Spinal cord (tissue), 10 donors: ENCODE results near the gene EPHB2. TPM values are rescaled to one million over a fixed set of nuclear protein-coding genes. Genes with fewer than 3 reads are reported as not detected.
A peak's percentile ranks its signal among the peaks of the same experiment; 100 is the strongest.

Source experiments
- DNase-seq, 6 donors: peaks; one replicate each; pipeline versions ENCODE4 v3.0.0 to v3.0.0-alpha.2; 2013 to 2015; ENCODE audit warnings: low spot score in 6 of 6, low read depth in 4 of 6
- H3K27ac ChIP-seq: one replicate; pipeline ENCODE4 v1.5.1; 2013; ENCODE audit warnings: low read depth, low read length, control low read depth
- H3K27me3 ChIP-seq: one replicate; pipeline ENCODE4 v1.6.1; 2013; ENCODE audit warnings: low read length; ENCODE audit not compliant: control insufficient read depth, insufficient read depth
- H3K36me3 ChIP-seq: one replicate; pipeline ENCODE4 v1.6.1; 2013; ENCODE audit warnings: low read length; ENCODE audit not compliant: control insufficient read depth, insufficient read depth
- H3K4me1 ChIP-seq: one replicate; pipeline ENCODE4 v1.6.1; 2013; ENCODE audit warnings: low read length; ENCODE audit not compliant: control insufficient read depth, insufficient read depth
- H3K4me3 ChIP-seq: one replicate; pipeline ENCODE4 v1.5.1; 2013; ENCODE audit warnings: low read depth, low read length, control low read depth
- H3K9me3 ChIP-seq: one replicate; pipeline ENCODE4 v1.6.1; 2013; ENCODE audit warnings: low read length; ENCODE audit not compliant: control insufficient read depth, insufficient read depth
- WGBS: methylation state at CpG from one replicate; pipeline ENCODE4 v1.1.5; 2013; ENCODE audit warnings: missing lambda C conversion rate; ENCODE audit not compliant: insufficient coverage; 5-methylcytosine and 5-hydroxymethylcytosine counted together
- polyA plus RNA-seq, 2 donors: library from polyadenylated mRNA; unstranded; fragments of 120-200 nt; gene quantifications; one replicate each; pipeline ENCODE4 v1.2.1, GENCODE V29; 2013; ENCODE audit not compliant: insufficient read length in 2 of 2
- total RNA-seq, 2 donors: library from RNA; depleted of rRNA in 1 of 2; stranded (reverse); fragments of 120-200 nt in 1 of 2; fragments of >200 nt in 1 of 2; gene quantifications; one replicate each; pipeline versions ENCODE4 v1.2.3 to v1.2.4, GENCODE V29; 2013 to 2014
- donor health status: healthy.

EPHB2 gene
- total and polyA plus RNA-seq, 4 donors = 22.2 to 44.4 (median 33.3) TPM

DNA sequence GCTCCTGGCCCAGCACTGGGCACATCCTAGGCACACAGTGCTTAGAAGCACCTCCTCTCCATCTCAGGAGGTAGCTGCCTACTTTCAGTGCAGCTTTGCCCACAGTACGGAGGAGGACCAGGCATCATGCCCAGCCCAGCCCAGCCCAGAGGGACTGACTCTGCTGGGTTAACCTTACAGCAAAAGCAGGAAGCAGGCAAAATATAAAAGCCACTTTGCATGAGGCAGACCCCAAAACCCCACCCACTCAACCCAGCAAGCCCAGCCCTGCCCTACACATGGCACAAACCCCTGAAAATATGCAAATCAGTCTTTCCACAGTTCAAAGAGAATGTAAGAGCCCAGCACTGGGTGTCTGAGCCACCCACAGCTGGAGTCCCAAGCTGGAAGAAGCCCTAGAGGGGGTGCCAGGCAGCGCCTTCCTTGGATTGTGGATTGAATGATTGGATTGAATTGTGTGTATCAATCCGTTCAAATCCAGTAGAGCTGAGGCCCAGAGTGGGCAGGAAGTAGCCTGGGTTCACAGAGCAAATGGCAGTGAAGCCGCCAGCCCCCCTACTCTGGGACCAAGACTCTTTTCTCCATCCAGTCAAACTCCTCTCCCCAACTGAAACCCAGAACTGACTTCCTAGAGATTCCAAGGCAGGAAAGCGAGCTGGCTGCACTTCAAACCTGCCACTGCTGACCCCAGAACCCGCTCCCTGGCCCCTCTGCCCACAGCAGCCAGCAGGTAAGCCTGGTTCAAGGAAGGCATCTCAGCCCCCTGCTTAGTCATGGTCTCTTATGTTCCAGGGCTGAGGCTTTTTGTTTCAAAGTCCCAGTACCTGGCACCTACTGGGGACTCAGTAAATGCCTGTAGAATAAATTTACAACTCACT, 144.3 kb downstream of the EPHB2 start:
- WGBS = 75% methylated on average over 5 of the region's 6 CpGs
- no peak overlapping the region for H3K27ac ChIP-seq

DNA sequence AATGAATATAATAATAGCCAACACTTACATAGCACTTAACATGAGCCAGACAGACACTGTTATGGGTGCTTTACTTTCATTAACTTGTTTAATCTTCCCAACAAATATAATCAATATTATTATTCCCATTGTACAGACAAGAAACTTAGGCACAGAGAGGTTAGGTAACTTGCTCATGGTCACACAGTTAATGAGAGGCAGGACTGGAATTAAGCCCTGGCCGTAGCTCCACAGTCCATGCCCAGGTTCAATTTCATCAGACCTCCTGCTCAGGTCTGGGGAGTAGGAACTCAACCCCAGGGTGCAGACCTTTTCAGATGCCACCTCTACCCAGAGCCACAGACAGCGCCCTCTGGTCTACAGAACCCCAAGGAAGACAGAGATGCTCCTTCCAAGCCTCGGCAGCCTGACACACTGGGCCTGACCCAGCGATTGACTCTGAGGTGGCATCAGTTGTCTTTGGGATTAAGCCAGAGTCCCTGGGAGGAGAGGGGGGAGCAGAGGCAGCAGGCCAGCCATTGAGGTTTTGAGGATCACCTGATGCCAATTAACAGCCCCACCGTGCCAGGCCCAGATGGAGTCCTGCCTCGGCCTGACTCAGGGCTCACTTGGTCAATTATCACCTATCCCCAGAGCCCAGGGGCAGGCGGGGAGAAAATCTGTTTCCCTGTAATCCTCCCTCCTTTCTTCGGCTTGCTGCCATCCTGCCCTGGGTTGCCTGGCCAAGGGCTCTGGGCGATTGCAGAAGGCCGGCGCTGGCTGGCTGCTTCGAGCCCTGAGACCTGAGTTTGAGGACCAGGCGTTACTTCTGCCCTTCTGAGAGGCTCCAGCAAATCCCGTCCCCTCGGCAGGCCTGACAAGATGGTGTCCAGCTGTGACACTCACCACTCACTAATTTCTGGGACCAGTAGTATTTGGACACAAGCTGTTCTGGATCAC, 145.3 kb downstream of the EPHB2 start:
- H3K27ac ChIP-seq = no peak overlapping the region

More for the DNA sequence above, 144.3 kb downstream of the EPHB2 start:
- Histone ChIP-seq H3K4me3 (no peak overlapping the region), H3K27me3 (no peaks in the 10 kb centered on the region), H3K4me1 (peaks cover 31% of the 10 kb centered on the region), H3K9me3 (no peaks in the 10 kb centered on the region), H3K36me3 (peaks cover 14% of the 10 kb centered on the region)
- no peak for DNase-seq

DNA sequence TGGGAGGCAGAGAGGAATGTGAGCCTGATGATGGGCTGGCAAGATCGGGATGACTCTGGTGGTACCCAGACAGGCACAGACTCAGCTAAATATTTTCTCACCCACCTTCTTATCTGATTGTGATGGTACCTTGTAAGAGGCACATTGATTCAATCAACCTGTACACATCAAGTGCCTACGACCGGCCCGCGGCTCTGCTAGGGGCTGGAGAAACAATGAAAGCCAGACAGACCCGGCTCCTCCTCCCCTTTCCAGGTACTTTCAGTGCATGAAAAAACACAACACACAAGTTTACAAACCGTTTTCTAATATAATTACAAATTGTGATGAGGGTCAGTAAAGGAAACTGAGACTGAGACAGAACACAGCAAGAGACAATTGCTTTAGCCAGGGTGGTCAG, 147.0 kb downstream of the EPHB2 start:
- H3K4me1 ChIP-seq = peaks cover 31% of the 10 kb centered on the region
- no peaks in the 10 kb centered on the region for H3K27me3 ChIP-seq
- H3K4me3 ChIP-seq = no peak overlapping the region
- no CpG with 5 or more reads among the region's 7 CpGs for WGBS
- no peak for DNase-seq
- H3K36me3 ChIP-seq = peaks cover 17% of the 10 kb centered on the region
- H3K9me3 ChIP-seq = no peaks in the 10 kb centered on the region
- H3K27ac ChIP-seq = no peak overlapping the region

More for the DNA sequence above, 145.3 kb downstream of the EPHB2 start:
- peaks cover 26% of the 10 kb centered on the region for H3K4me1 ChIP-seq
- no peak overlapping the region for H3K4me3 ChIP-seq
- H3K36me3 ChIP-seq = peaks cover 13% of the 10 kb centered on the region
- peak in 1 of 6 donors; percentile 65 for DNase-seq
- no peaks in the 10 kb centered on the region for H3K27me3 ChIP-seq
- H3K9me3 ChIP-seq = no peaks in the 10 kb centered on the region
- WGBS = 61% methylated on average over 12 of the region's 15 CpGs

DNA sequence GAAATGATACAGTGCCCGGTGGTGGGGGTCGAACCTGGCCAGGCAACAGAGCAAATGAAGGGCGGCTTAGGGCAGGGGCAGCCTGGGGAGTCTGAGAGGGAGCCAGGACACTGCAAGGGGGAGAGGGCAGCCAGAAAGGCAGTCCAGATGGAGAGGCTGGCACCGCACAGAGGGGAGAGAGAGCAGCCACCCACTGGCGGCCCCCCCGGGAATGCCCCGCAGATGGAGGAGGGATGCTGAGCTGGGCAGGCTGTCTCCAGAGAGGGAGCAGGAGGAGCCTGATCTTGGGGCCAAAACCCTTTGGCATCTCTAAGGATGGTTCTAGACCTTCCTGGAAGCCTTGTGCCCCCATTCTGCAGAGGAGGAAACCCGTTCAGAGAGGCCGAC, 149.8 kb downstream of the EPHB2 start:
- peaks cover 35% of the 10 kb centered on the region for H3K36me3 ChIP-seq
- H3K27me3 ChIP-seq = no peaks in the 10 kb centered on the region
- H3K9me3 ChIP-seq = no peaks in the 10 kb centered on the region
- WGBS = 79% methylated on average over 8 of the region's 9 CpGs
- H3K4me1 ChIP-seq = peaks cover 20% of the 10 kb centered on the region
- no peak overlapping the region for H3K4me3 ChIP-seq
- DNase-seq = no peak
- H3K27ac ChIP-seq = no peak overlapping the region

DNA sequence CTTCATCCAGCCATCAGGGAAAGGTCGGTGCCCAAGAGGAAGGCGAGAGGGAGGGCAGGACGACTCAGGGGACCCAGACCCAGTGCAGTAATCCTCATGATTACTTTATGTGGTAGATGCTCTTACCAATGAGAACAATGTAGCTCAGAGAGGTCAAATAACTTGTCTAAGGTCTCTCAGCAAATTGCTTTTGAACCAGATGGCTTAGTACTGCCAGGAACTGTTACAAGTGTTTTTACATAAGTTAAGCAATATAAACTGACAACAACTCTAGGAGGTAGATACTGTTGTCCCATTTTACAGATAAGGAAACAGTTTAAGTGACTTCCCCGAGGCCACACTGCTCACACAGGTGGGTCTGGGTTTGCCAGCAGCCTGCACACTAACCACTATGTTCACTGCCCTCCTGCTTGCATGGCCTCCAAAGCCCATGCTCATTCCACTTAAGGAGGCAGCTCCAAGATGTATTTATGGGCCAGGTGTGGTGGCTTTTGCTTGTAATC, 150.3 kb downstream of the EPHB2 start:
- Histone ChIP-seq H3K27ac (no peak overlapping the region), H3K36me3 (peaks cover 40% of the 10 kb centered on the region), H3K9me3 (no peaks in the 10 kb centered on the region), H3K4me1 (peaks cover 18% of the 10 kb centered on the region), H3K27me3 (no peaks in the 10 kb centered on the region), H3K4me3 (no peak overlapping the region)
- WGBS = 96% methylated on average over 4 of the region's 4 CpGs
- DNase-seq = no peak

DNA sequence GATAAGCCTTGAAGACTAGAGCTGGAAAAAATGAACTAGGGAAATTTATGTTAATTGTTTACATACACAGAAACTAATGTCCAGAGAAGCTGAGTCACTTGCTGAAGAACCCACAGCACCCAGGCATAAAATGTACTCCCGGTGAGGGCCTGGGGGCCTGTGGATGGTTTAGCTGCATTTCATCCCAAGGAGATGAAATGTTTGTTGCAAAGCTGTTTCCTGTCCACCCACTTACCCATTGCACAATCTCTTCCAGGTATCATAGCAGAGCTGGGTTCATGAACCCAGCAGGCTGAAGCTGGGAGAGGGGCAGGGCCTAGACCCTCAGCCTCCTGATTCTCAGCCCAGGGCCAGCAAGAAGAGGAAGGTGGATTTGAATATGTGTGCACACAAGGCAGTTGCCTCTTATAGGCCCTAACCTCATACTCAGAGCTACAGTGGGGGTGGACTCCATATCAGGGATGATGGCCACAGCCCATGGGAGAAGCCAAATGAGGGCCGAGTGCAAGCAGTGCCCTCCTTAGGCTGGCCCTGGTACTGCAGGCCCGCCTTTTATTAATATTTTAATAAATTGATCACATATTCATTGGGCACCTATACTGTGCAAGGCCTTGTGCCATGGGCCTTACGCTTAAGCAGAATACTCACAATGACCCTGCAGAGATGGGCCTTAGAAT, 151.3 kb downstream of the EPHB2 start:
- H3K9me3 ChIP-seq = no peaks in the 10 kb centered on the region
- DNase-seq = peak in 2 of 6 donors; percentile 40 to 60
- H3K4me1 ChIP-seq = peaks cover 12% of the 10 kb centered on the region
- WGBS = no CpG with 5 or more reads among the region's 4 CpGs
- no peaks in the 10 kb centered on the region for H3K27me3 ChIP-seq
- no peak overlapping the region for H3K4me3 ChIP-seq
- peaks cover 50% of the 10 kb centered on the region for H3K36me3 ChIP-seq
- H3K27ac ChIP-seq = no peak overlapping the region

DNA sequence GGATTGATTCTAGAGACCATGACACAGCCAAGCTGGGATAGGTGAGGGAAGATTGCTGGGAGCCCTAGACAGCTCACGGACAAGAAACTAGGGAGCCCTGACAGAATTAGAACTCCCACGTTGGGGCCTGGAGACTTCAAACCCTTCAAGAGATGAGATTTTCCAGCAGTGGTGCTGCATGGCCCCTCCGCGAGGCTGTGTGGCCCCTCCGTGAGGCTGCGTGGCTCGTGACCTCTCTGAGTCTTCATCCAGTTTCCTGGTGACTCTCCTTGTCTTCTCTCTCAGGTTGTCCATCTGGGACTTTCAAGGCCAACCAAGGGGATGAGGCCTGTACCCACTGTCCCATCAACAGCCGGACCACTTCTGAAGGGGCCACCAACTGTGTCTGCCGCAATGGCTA, 152.1 kb downstream of the EPHB2 start:
- Histone ChIP-seq H3K36me3 (peaks cover 56% of the 10 kb centered on the region), H3K4me1 (peaks cover 12% of the 10 kb centered on the region), H3K27ac (no peak overlapping the region), H3K9me3 (no peaks in the 10 kb centered on the region), H3K27me3 (no peaks in the 10 kb centered on the region), H3K4me3 (no peak overlapping the region)
- 93% methylated on average over 8 of the region's 9 CpGs for WGBS
- no peak for DNase-seq

DNA sequence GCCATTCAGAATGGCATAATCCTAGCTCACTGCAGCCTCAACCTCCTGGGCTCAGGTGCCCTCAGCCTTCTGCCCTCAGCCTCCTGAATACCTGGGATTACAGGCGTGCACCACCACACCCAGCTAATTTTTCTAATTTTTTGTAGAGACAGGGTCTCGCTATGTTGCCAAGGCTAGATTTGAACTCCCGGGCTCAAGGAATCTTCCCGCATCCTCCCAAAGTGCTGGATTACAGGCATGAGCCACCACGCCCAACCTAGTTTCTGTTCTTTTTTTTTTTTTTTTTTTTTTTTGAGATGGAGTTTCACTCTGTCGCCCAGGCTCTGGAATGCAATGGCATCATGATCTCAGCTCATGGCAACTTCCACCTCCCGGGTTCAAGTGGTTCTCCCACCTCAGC, 153.1 kb downstream of the EPHB2 start:
- no peak overlapping the region for H3K4me3 ChIP-seq
- no peak overlapping the region for H3K27ac ChIP-seq
- WGBS = no CpG with 5 or more reads among the region's 7 CpGs
- H3K4me1 ChIP-seq = peaks cover 12% of the 10 kb centered on the region
- peaks cover 55% of the 10 kb centered on the region for H3K36me3 ChIP-seq
- no peaks in the 10 kb centered on the region for H3K27me3 ChIP-seq
- DNase-seq = no peak
- H3K9me3 ChIP-seq = no peaks in the 10 kb centered on the region

DNA sequence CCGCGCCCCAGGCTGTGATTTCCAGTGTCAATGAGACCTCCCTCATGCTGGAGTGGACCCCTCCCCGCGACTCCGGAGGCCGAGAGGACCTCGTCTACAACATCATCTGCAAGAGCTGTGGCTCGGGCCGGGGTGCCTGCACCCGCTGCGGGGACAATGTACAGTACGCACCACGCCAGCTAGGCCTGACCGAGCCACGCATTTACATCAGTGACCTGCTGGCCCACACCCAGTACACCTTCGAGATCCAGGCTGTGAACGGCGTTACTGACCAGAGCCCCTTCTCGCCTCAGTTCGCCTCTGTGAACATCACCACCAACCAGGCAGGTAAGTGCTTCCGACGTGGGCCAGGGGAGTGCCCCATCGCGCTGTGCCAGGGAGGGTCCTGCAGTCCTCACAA, 154.2 kb downstream of the EPHB2 start:
- WGBS = 96% methylated on average over 20 of the region's 24 CpGs
- no peak for DNase-seq

More for the DNA sequence above, 154.2 kb downstream of the EPHB2 start:
- Histone ChIP-seq H3K36me3 (peaks cover 55% of the 10 kb centered on the region), H3K4me1 (peaks cover 12% of the 10 kb centered on the region), H3K27me3 (no peaks in the 10 kb centered on the region), H3K27ac (no peak overlapping the region), H3K9me3 (no peaks in the 10 kb centered on the region), H3K4me3 (no peak overlapping the region)
